ENCODE measurements around the gene GFM1.

- TF ChIP-seq CTCF (IDR thresholded peaks at IDR 0.05) (no peak), POLR2A (IDR thresholded peaks at IDR 0.05) (no peak)
Measured at GRCh38 chr3:158703566-158703965, 59.2 kb downstream of the GFM1 start.
